OCI-LY3 (cell line): ENCODE data around the gene PDE4D.

Source experiments
- CTCF ChIP-seq: fragments of 200-600, 300-600 bp; sonication (generic); IDR thresholded peaks from 2 replicates; pipeline ENCODE4 v1.5.1; 2014; ENCODE audit warnings: antibody characterized with exemption, low read length, low read depth
- EZH2phosphoT487 ChIP-seq: fragments of 200-600 bp; shearing (Covaris generic); IDR thresholded peaks from 2 replicates; pipeline ENCODE4 v1.6.1; 2018; ENCODE audit warnings: antibody characterized with exemption, mixed run types, low read depth

DNA sequence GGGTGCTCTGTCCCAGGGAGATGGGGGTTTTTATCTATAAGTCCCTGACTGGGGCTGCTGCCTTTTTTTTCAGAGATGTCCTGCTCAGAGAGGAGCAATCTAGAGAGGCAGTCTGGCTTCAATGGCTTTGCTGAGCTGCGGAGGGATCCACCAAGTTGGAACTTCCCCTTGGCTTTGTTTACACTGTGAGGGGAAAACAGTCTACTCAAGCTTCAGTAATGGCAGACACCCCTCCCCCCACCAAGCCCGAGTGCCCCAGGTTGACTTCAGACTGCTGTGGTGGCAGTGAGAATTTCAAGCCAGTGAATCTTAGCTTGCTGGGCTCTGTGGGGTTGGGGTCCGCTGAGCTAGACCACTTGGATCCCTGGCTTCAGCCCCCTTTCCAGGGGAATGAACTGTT lies 934.8 kb downstream of the PDE4D start:
- TF ChIP-seq CTCF (no peak), EZH2phosphoT487 (no peak)
